B cell (primary cell): ENCODE measurements around the gene DRAXIN. TPM values are rescaled to one million over a fixed set of nuclear protein-coding genes. Genes with fewer than 3 reads are reported as not detected.

ENCODE experiments used
- ATAC-seq: fragments of 200-7000 bp; cut with Tn5 transposase; one replicate; pipeline ENCODE4 v1.10.0; 2021; ENCODE audit warnings: low read depth, mild to moderate bottlenecking, moderate number of reproducible peaks, moderate library complexity
- CTCF ChIA-PET: fragments of 350-600 bp; sonication (Branson Sonifier 250); formaldehyde crosslinking; loops from one replicate; lab custom pipeline; 2021; ENCODE audit warnings: antibody characterized with exemption, inconsistent platforms; lab: Charles Lee
- POLR2A ChIA-PET: fragments of 350-600 bp; sonication (Branson Sonifier 250); formaldehyde crosslinking; loops from one replicate; lab custom pipeline; 2021; ENCODE audit warnings: antibody characterized with exemption; lab: Charles Lee
- DNase-seq: peaks from one replicate; pipeline ENCODE4 v3.0.0; 2013
- H2AFZ ChIP-seq: 2 replicates; pipeline ENCODE4 v1.6.1; 2012; ENCODE audit warnings: mild to moderate bottlenecking, low read depth, low read length; ENCODE audit not compliant: insufficient read depth, poor library complexity, severe bottlenecking
- H3K27ac ChIP-seq, 2 donors: 1 replicate in 1 of 2; 2 replicates in 1 of 2; pipeline ENCODE4 v1.5.1; 2012 to 2013; ENCODE audit warnings: low read length in 2 of 2, mild to moderate bottlenecking in 2 of 2, moderate library complexity in 1 of 2
- H3K27me3 ChIP-seq, 4 experiments: fragments of 200-600 bp in 1 of 4; sonication (generic) in 1 of 4; replicated peaks in 1 of 4; 1 replicate in 2 of 4; 2 replicates in 2 of 4; pipeline versions ENCODE4 v1.6.1 to v1.7.0; 2013 to 2016; ENCODE audit warnings: low read length in 3 of 4, mild to moderate bottlenecking in 2 of 4, mixed read lengths in 1 of 4, moderate library complexity in 1 of 4; ENCODE audit not compliant: insufficient read depth in 4 of 4, control insufficient read depth in 3 of 4; ENCODE audit errors: control extremely low read depth in 1 of 4
- H3K36me3 ChIP-seq, 2 experiments: replicated peaks in 1 of 2; 1 replicate in 1 of 2; 2 replicates in 1 of 2; pipeline versions ENCODE4 v1.6.1 to v1.7.1; 2013; ENCODE audit warnings: low read length in 1 of 2; ENCODE audit not compliant: insufficient read depth in 2 of 2, control insufficient read depth in 1 of 2; ENCODE audit errors: control extremely low read depth in 1 of 2, extremely low read depth in 1 of 2
- H3K4me1 ChIP-seq, 2 donors: fragments of 200-600 bp in 1 of 2; sonication (generic) in 1 of 2; 1 replicate in 1 of 2; 2 replicates in 1 of 2; pipeline versions ENCODE4 v1.5.1 to v1.6.1; 2013 to 2017; ENCODE audit warnings: low read length in 2 of 2; ENCODE audit not compliant: control insufficient read depth in 2 of 2, insufficient read depth in 2 of 2
- H3K4me2 ChIP-seq: replicated peaks from 2 replicates; pipeline ENCODE3; 2012; ENCODE audit warnings: mild to moderate bottlenecking, low read depth, low read length; ENCODE audit not compliant: poor library complexity, severe bottlenecking
- H3K4me3 ChIP-seq, 5 experiments: fragments of 200-600 bp in 1 of 5; sonication (generic) in 1 of 5; 1 replicate in 3 of 5; 2 replicates in 2 of 5; pipeline versions ENCODE4 v1.5.1 to v1.7.0; 2011 to 2016; ENCODE audit warnings: low read length in 4 of 5, mild to moderate bottlenecking in 4 of 5, low read depth in 2 of 5, control low read depth in 1 of 5, moderate library complexity in 1 of 5; ENCODE audit not compliant: insufficient read depth in 1 of 5; ENCODE audit errors: control extremely low read depth in 1 of 5, extremely low read depth in 1 of 5
- H3K79me2 ChIP-seq: fragments of 200-600 bp; sonication (generic); one replicate; pipeline ENCODE4 v1.6.0; 2016; ENCODE audit warnings: low read length; ENCODE audit not compliant: control insufficient read depth, insufficient read depth
- H3K9ac ChIP-seq: fragments of 200-600 bp; sonication (generic); 2 replicates; pipeline ENCODE4 v1.6.1; 2017; ENCODE audit warnings: mild to moderate bottlenecking, low read length, moderate library complexity
- H3K9me3 ChIP-seq, 3 donors: one replicate each; pipeline versions ENCODE4 v1.6.1 to v1.7.1; 2013; ENCODE audit warnings: low read length in 2 of 3; ENCODE audit not compliant: control insufficient read depth in 2 of 3, insufficient read depth in 1 of 3; ENCODE audit errors: control extremely low read depth in 1 of 3
- H4K20me1 ChIP-seq: 2 replicates; pipeline ENCODE4 v1.6.0; 2012; ENCODE audit warnings: mild to moderate bottlenecking, low read length; ENCODE audit not compliant: insufficient read depth, control insufficient read depth, poor library complexity, severe bottlenecking
- H3K27ac Mint-ChIP-seq: one replicate; pipeline ENCODE4 v1.8.0; 2021; ENCODE audit warnings: mixed read lengths
- H3K27me3 Mint-ChIP-seq: one replicate; pipeline ENCODE4 v1.8.0; 2021; ENCODE audit warnings: mixed read lengths
- H3K4me1 Mint-ChIP-seq: one replicate; pipeline ENCODE4 v1.8.0; 2021; ENCODE audit warnings: mixed read lengths
- H3K4me3 Mint-ChIP-seq: one replicate; pipeline ENCODE4 v1.8.0; 2021; ENCODE audit warnings: mixed read lengths
- H3K9me3 Mint-ChIP-seq: one replicate; pipeline ENCODE4 v1.8.0; 2022; ENCODE audit warnings: mixed read lengths; ENCODE audit not compliant: insufficient read depth
- EZH2 ChIP-seq: IDR thresholded peaks from 2 replicates; pipeline ENCODE4 v1.6.1; 2012; ENCODE audit warnings: borderline replicate concordance, low read depth, mild to moderate bottlenecking, moderate library complexity, low read length; ENCODE audit not compliant: insufficient read depth, poor library complexity, severe bottlenecking
- WGBS: methylation state at CpG from one replicate; pipeline ENCODE4 v1.1.5; 2013; ENCODE audit warnings: missing lambda C conversion rate; ENCODE audit not compliant: insufficient coverage; 5-methylcytosine and 5-hydroxymethylcytosine counted together
- intact Hi-C: fragments of 100-400 bp; cut with micrococcal nuclease; formaldehyde crosslinking; loops from one replicate; pipeline ENCODE4 v1.10.0; 2022
- polyA plus RNA-seq: library from polyadenylated mRNA; depleted of rRNA; stranded (reverse); fragments of >200 nt; gene quantifications from 2 replicates; pipeline ENCODE4 v1.2.3, GENCODE V29; 2012
- total RNA-seq, 2 donors: library from RNA; stranded (reverse); fragments of 120-200 nt in 1 of 2; gene quantifications; 1 replicate in 1 of 2; 2 replicates in 1 of 2; pipeline versions ENCODE4 v1.2.3 to v1.2.4, GENCODE V29; 2013 to 2022
- TF ChIP-seq, protein P1 (sequence below): fragments of 200-600 bp; IDR thresholded peaks from one replicate; pipeline ENCODE4 v1.8.0; 2022; ENCODE audit warnings: antibody characterized with exemption, mild to moderate bottlenecking

The DRAXIN gene
- total and polyA plus RNA-seq, 2 donors (not counting 1 experiment from before 2014, with no cell fraction given), result 0.21 to 0.30 TPM

DNA sequence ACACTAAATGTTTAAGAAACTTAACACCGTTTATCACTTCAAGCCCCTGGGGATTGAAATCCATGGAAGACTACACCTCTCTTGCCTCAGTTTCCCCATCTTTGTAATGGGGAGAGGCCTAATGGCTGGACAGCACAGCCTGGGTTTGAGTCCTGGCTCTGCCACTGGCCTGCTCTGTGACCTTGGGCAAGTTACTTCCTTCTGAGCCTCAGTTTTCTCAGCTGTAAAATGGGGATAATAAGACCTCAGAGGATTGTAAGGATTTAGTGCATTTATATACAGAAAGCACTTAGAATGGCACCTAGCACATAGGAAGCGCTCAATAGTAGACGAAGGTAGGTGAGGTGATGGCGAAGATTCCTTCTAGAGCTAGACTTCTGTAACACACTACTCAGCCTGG lies 50.0 kb downstream of the DRAXIN start:
- Mint-ChIP-seq H3K27ac (no peak overlapping the region), H3K4me1 (peaks cover 35% of the 10 kb centered on the region), H3K9me3 (no peaks in the 10 kb centered on the region), H3K4me3 (no peak overlapping the region), H3K27me3 (no peaks in the 10 kb centered on the region)
- H3K9me3 ChIP-seq, result no peaks in the 10 kb centered on the region
- intact Hi-C loops, result no loop called here
- H3K4me2 ChIP-seq, result peak overlapping the region; percentile 48
- DNase-seq, result no peak
- ChIA-PET CTCF (no interaction called here), POLR2A (no interaction called here)
- H3K27ac ChIP-seq, result peak overlapping the region in 1 of 2 donors; percentile 11
- ATAC-seq, result no peak
- H3K79me2 ChIP-seq, result peaks cover 34% of the 10 kb centered on the region
- peaks cover 0 to 7% of the 10 kb centered on the region in 2 experiments for H3K36me3 ChIP-seq
- no peak overlapping the region for H3K9ac ChIP-seq
- H2AFZ ChIP-seq, result no peak overlapping the region
- no peaks in the 10 kb centered on the region for H3K27me3 ChIP-seq
- no peak for TF ChIP-seq EZH2
- TF ChIP-seq, protein P1, sequence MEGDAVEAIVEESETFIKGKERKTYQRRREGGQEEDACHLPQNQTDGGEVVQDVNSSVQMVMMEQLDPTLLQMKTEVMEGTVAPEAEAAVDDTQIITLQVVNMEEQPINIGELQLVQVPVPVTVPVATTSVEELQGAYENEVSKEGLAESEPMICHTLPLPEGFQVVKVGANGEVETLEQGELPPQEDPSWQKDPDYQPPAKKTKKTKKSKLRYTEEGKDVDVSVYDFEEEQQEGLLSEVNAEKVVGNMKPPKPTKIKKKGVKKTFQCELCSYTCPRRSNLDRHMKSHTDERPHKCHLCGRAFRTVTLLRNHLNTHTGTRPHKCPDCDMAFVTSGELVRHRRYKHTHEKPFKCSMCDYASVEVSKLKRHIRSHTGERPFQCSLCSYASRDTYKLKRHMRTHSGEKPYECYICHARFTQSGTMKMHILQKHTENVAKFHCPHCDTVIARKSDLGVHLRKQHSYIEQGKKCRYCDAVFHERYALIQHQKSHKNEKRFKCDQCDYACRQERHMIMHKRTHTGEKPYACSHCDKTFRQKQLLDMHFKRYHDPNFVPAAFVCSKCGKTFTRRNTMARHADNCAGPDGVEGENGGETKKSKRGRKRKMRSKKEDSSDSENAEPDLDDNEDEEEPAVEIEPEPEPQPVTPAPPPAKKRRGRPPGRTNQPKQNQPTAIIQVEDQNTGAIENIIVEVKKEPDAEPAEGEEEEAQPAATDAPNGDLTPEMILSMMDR, result no peak
- H4K20me1 ChIP-seq, result peaks cover 13% of the 10 kb centered on the region
- no peak overlapping the region for H3K4me3 ChIP-seq
- no CpG with 5 or more reads among the region's 4 CpGs for WGBS
- peaks cover 25 to 30% of the 10 kb centered on the region in 2 donors for H3K4me1 ChIP-seq

DNA sequence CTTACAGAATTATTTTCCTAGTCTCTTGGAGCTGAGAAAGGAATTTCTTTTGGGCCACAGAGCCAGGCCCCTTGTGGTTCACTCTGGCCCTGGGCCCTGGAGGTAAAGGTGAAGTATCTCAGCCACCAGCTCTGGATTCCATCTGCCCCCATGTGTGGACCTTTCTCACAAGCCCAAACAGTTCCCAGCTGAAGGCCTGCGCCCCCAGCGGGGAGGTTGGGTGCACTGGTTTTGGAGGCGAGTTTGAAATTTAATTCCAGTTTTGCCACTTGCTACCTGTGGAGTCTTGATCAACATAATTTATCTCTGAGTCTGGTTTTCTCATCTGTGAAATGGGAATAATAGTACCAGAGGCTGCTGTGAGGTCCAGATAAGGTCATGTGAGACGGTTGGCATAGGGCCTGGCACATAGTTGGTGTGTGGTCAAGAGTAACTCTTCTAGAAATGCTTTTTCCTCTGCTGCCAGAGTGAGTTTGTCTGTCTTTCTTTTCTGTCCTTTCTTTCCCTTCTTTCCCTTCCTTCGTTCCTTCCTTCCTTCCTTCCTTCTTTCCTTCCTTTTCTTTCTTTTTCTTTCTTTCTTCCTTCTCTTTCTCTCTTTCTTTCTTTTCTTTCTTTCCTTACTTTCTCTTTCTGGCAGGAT lies 50.5 kb downstream of the DRAXIN start:
- Histone ChIP-seq H4K20me1 (peaks cover 13% of the 10 kb centered on the region), H3K4me2 (no peak overlapping the region), H3K4me1 (peaks cover 21 to 25% of the 10 kb centered on the region in 2 donors), H3K9me3 (no peaks in the 10 kb centered on the region), H2AFZ (no peak overlapping the region), H3K36me3 (peaks cover 0 to 12% of the 10 kb centered on the region in 2 experiments), H3K4me3 (no peak overlapping the region), H3K9ac (no peak overlapping the region), H3K27me3 (no peaks in the 10 kb centered on the region), H3K27ac (no peak overlapping the region), H3K79me2 (peaks cover 34% of the 10 kb centered on the region)
- POLR2A ChIA-PET, result no interaction called here
- ATAC-seq (no peak), DNase-seq (no peak)
- intact Hi-C loops, result no loop called here
- 95% methylated on average over 4 of the region's 5 CpGs for WGBS
- Mint-ChIP-seq H3K27me3 (no peaks in the 10 kb centered on the region), H3K9me3 (no peaks in the 10 kb centered on the region), H3K4me3 (no peak overlapping the region), H3K4me1 (peaks cover 30% of the 10 kb centered on the region), H3K27ac (no peak overlapping the region)
- CTCF ChIA-PET, result no interaction called here
- TF ChIP-seq EZH2, result no peak
- TF ChIP-seq, protein P1, result no peak
